Pancreas (tissue), 10 donors: ENCODE measurements around the gene GADD45B. TPM values are rescaled to one million over a fixed set of nuclear protein-coding genes. Genes with fewer than 3 reads are reported as not detected.

Source experiments
- ATAC-seq, 4 donors: fragments of 200-7000 bp; cut with Tn5 transposase; one replicate each; pipeline versions ENCODE4 v1.8.0 to v1.9.1; 2020; ENCODE audit warnings: mild to moderate bottlenecking in 4 of 4, moderate library complexity in 4 of 4
- DNase-seq, 6 donors: peaks; one replicate each; pipeline ENCODE4 v3.0.0-alpha.2; 2020
- FAIRE-seq: peaks from 2 replicates; lab custom pipeline; 2012; peaks lifted over from hg19 to GRCh38; lab: Jason Lieb, UNC
- H3K27ac ChIP-seq, 4 donors: fragments of 200-600 bp; sonication (generic); 1 replicate in 3 of 4; 2 replicates in 1 of 4; pipeline versions ENCODE4 v1.5.0 to v1.8.0; 2020
- H3K27me3 ChIP-seq, 4 donors: fragments of 200-600 bp; one replicate each; pipeline ENCODE4 v1.8.0; 2021
- H3K36me3 ChIP-seq, 3 donors: fragments of 200-600 bp; sonication (generic) in 1 of 3; one replicate each; pipeline versions ENCODE4 v1.5.0 to v1.8.0; 2020 to 2021
- H3K4me1 ChIP-seq, 3 donors: fragments of 200-600 bp; one replicate each; pipeline ENCODE4 v1.8.0; 2021
- H3K4me3 ChIP-seq, 4 donors: fragments of 200-600 bp; sonication (generic) in 2 of 4; one replicate each; pipeline versions ENCODE4 v1.5.0 to v1.8.0; 2020 to 2021
- H3K9me3 ChIP-seq, 4 donors: fragments of 200-600 bp; one replicate each; pipeline ENCODE4 v1.8.0; 2021
- CTCF ChIP-seq, 4 donors: fragments of 200-600 bp; sonication (generic) in 3 of 4; IDR thresholded peaks; one replicate each; pipeline versions ENCODE4 v1.5.0 to v1.8.0; 2021; ENCODE audit warnings: antibody characterized with exemption in 4 of 4
- WGBS, 2 donors: extraction: QIAGEN DNeasy Blood & Tissue Kit; methylation state at CpG; one replicate each; pipeline ENCODE4 v1.1.7; 2013; 5-methylcytosine and 5-hydroxymethylcytosine counted together
- intact Hi-C, 3 donors: fragments of 100-400 bp; cut with DNase I; formaldehyde crosslinking; loops; one replicate each; pipeline versions ENCODE4 v1.11.1 to v1.14.2; 2022
- polyA plus RNA-seq, 2 donors: library from polyadenylated mRNA; stranded (reverse); fragments of 200-250 nt; gene quantifications; one replicate each; pipeline ENCODE4 v1.2.3, GENCODE V29; 2013
- total RNA-seq, 6 donors: library from RNA; stranded (reverse); fragmentation: NEBNext Ultra II Directional in 4 of 6; extraction: Animal tissue kit (Norgen Biotek cat#: 25700) in 4 of 6; gene quantifications; one replicate each; pipeline versions ENCODE4 v1.2.1 to v1.2.4, GENCODE V29; 2021 to 2023
- donor health status: healthy with polysubstance abuse.
- donor health status: DM: no; HTN: no; CAD: no; lungs with moderate emphysema.
- donor health status: DM: no; HTN: no; CAD: no.
- donor health status: control.
- donor health status: control.
- donor health status: Bipolar disorder and iron deficiency.
- donor health status: DM: yes; HTN: yes; CAD: no.
- donor health status: DM: no; HTN: no; CAD: no.
- donor health status: DM: no; HTN: no; CAD: no.
- donor health status: DM: yes; HTN: yes; CAD: no.

The GADD45B gene
- total and polyA plus RNA-seq, 8 donors, result 20.4 to 237 (median 47.9) TPM

GRCh38 chr19:2481466-2481865 is 5.5 kb downstream of the GADD45B start:
- no peak for FAIRE-seq
- Histone ChIP-seq H3K36me3 (no peaks in the 10 kb centered on the region), H3K27ac (no peak overlapping the region), H3K4me1 (no peaks in the 10 kb centered on the region), H3K9me3 (no peaks in the 10 kb centered on the region), H3K27me3 (no peaks in the 10 kb centered on the region), H3K4me3 (no peak overlapping the region)
- no peak for ATAC-seq
- no peak for DNase-seq
- intact Hi-C loops, result no loop called here
- WGBS, 2 donors, result 94 to 98% methylated on average over 16 of the region's 16 CpGs
- TF ChIP-seq CTCF (IDR thresholded peaks at IDR 0.05), result no peak

- FAIRE-seq (no peak), ATAC-seq (no peak), DNase-seq (no peak)
- no peak overlapping the region for H3K27ac ChIP-seq
- TF ChIP-seq CTCF (IDR thresholded peaks at IDR 0.05), result no peak
- intact Hi-C loops, result no loop called here
- H3K27me3 ChIP-seq, result no peaks in the 10 kb centered on the region
- no peaks in the 10 kb centered on the region for H3K36me3 ChIP-seq
- H3K9me3 ChIP-seq, result no peaks in the 10 kb centered on the region
- 73 to 76% methylated on average over 12 of the region's 12 CpGs for WGBS, 2 donors
- H3K4me1 ChIP-seq, result no peaks in the 10 kb centered on the region
- H3K4me3 ChIP-seq, result no peak overlapping the region
Observed at GRCh38 chr19:2482354-2483038, 6.6 kb downstream of the GADD45B start.

- Histone ChIP-seq H3K36me3 (no peaks in the 10 kb centered on the region), H3K27ac (no peak overlapping the region), H3K4me3 (no peak overlapping the region), H3K27me3 (no peaks in the 10 kb centered on the region), H3K4me1 (no peaks in the 10 kb centered on the region), H3K9me3 (no peaks in the 10 kb centered on the region)
- ATAC-seq (no peak), DNase-seq (no peak), FAIRE-seq (no peak)
- TF ChIP-seq CTCF (IDR thresholded peaks at IDR 0.05), result no peak
- WGBS, 2 donors, result 75 to 86% methylated on average over 6 of the region's 6 CpGs
- intact Hi-C loops, result no loop called here
Observed at GRCh38 chr19:2483084-2483483, 7.2 kb downstream of the GADD45B start.

GRCh38 chr19:2483484-2484151 is 7.7 kb downstream of the GADD45B start:
- ATAC-seq (no peak), FAIRE-seq (no peak), DNase-seq (no peak)
- TF ChIP-seq CTCF (IDR thresholded peaks at IDR 0.05), result no peak
- 83 to 88% methylated on average over 4 of the region's 4 CpGs for WGBS, 2 donors
- H3K36me3 ChIP-seq, result no peaks in the 10 kb centered on the region
- intact Hi-C loops, result no loop called here
- no peaks in the 10 kb centered on the region for H3K4me1 ChIP-seq
- no peak overlapping the region for H3K27ac ChIP-seq
- H3K9me3 ChIP-seq, result no peaks in the 10 kb centered on the region
- H3K27me3 ChIP-seq, result no peaks in the 10 kb centered on the region
- H3K4me3 ChIP-seq, result no peak overlapping the region
